HCT116 (cell line): ENCODE data around the gene SLC6A19.

ENCODE experiments used
- JUND ChIP-seq: IDR thresholded peaks from 2 replicates; pipeline ENCODE4 v1.6.1; 2012
- TF ChIP-seq, protein P1 (sequence below), 3 experiments: fragments of 200-600 bp in 1 of 3; sonication (generic) in 1 of 3; IDR thresholded peaks in 2 of 3; conservative IDR thresholded peaks in 1 of 3; 2 replicates each; pipeline ENCODE4 v1.5.1; 2012 to 2017; ENCODE audit warnings: low read depth in 2 of 3, low read length in 2 of 3, antibody characterized with exemption in 1 of 3, borderline replicate concordance in 1 of 3, control low read depth in 1 of 3, mild to moderate bottlenecking in 1 of 3, mixed read lengths in 1 of 3, mixed run types in 1 of 3, moderate library complexity in 1 of 3; ENCODE audit not compliant: insufficient read depth in 1 of 3

DNA sequence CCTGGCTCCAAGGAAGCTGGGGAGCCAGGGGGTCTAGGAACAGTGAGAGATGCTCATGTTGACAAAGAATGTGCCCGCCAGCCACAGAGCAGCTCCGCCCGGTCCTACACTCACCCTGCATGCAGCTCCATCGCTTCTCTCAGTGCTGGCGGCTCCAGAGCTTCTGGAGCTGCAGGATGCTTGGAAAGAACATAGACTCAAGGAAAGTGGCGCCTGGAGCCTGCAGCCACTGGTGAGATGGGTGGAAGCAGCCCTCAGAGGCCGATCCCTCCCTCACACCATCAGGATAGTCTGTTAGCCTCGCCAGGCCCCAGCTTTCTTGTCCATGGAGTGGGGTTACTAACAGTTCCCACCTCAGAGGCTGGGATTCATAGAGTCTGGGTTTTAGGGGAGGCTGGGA, 26.4 kb upstream of the SLC6A19 start:
- TF ChIP-seq, protein P1, sequence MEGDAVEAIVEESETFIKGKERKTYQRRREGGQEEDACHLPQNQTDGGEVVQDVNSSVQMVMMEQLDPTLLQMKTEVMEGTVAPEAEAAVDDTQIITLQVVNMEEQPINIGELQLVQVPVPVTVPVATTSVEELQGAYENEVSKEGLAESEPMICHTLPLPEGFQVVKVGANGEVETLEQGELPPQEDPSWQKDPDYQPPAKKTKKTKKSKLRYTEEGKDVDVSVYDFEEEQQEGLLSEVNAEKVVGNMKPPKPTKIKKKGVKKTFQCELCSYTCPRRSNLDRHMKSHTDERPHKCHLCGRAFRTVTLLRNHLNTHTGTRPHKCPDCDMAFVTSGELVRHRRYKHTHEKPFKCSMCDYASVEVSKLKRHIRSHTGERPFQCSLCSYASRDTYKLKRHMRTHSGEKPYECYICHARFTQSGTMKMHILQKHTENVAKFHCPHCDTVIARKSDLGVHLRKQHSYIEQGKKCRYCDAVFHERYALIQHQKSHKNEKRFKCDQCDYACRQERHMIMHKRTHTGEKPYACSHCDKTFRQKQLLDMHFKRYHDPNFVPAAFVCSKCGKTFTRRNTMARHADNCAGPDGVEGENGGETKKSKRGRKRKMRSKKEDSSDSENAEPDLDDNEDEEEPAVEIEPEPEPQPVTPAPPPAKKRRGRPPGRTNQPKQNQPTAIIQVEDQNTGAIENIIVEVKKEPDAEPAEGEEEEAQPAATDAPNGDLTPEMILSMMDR (IDR thresholded peaks at IDR 0.05 in 2 of 3, conservative IDR thresholded peaks at IDR 0.05 in 1 of 3; ENCODE audit: borderline replicate concordance in 1 of 3, insufficient read depth in 1 of 3, low read depth in 2 of 3, low read length in 2 of 3): no peak
- TF ChIP-seq JUND: no peak
